A549 (cell line): ENCODE data around the gene IL36B. TPM values are rescaled to one million over a fixed set of nuclear protein-coding genes. Genes with fewer than 3 reads are reported as not detected.

Source experiments
- ATAC-seq, 2 experiments: fragments of 200-7000 bp in 1 of 2; fragments of >200 bp in 1 of 2; cut with Nextera tagmentation in 1 of 2; cut with Tn5 transposase in 1 of 2; 3 replicates each; pipeline versions ENCODE4 v1.8.0 to v1.9.1; 2018 to 2020; ENCODE audit warnings: mild to moderate bottlenecking in 1 of 2, moderate library complexity in 1 of 2
- CTCF ChIA-PET: fragments of 300-600 bp; sonication (Branson Sonifier 250); formaldehyde crosslinking; extraction: SDS; loops from one replicate; lab custom pipeline; 2021; ENCODE audit warnings: antibody characterized with exemption, inconsistent platforms; lab: Yijun Ruan, JAX
- POLR2A ChIA-PET: fragments of 350-600 bp; formaldehyde crosslinking; extraction: SDS; loops from one replicate; lab custom pipeline; 2021; ENCODE audit warnings: antibody characterized with exemption, inconsistent platforms; lab: Yijun Ruan, JAX
- DNase-seq, 2 experiments: peaks; one replicate each; pipeline versions ENCODE4 v3.0.0 to v3.0.0-alpha.2; 2011 to 2016; ENCODE audit warnings: low read depth in 1 of 2, low spot score in 1 of 2
- FAIRE-seq: peaks from 2 replicates; lab custom pipeline; 2011; peaks lifted over from hg19 to GRCh38; lab: Jason Lieb, UNC
- H3K27ac ChIP-seq, 2 experiments: fragments of >200 bp; sonication (Bioruptor Twin); formaldehyde crosslinking; 3 replicates each; pipeline ENCODE4 v1.5.1; 2016 to 2017
- H3K4me1 ChIP-seq: fragments of >200 bp; sonication (Bioruptor Twin); formaldehyde crosslinking; 3 replicates; pipeline ENCODE4 v1.6.1; 2016
- H3K4me2 ChIP-seq: fragments of >200 bp; sonication (Bioruptor Twin); formaldehyde crosslinking; 3 replicates; pipeline ENCODE4 v1.6.1; 2016
- H3K4me3 ChIP-seq: fragments of >200 bp; sonication (Bioruptor Twin); formaldehyde crosslinking; 3 replicates; pipeline ENCODE4 v1.5.1; 2016
- H3K9me3 ChIP-seq: fragments of >200 bp; sonication (Bioruptor Twin); formaldehyde crosslinking; 3 replicates; pipeline ENCODE4 v1.6.1; 2016
- BHLHE40 ChIP-seq: IDR thresholded peaks from 2 replicates; pipeline ENCODE4 v1.6.1; 2012; ENCODE audit warnings: low read depth, low read length, inconsistent platforms
- E2F6 ChIP-seq: IDR thresholded peaks from 2 replicates; pipeline ENCODE4 v1.6.1; 2012; ENCODE audit warnings: low read depth, borderline replicate concordance
- EHMT2 ChIP-seq: fragments of 200-600 bp; sonication (generic); IDR thresholded peaks from 2 replicates; pipeline ENCODE4 v1.6.1; 2016; ENCODE audit warnings: antibody characterized with exemption, low read depth, mild to moderate bottlenecking, moderate library complexity
- FOSL2 ChIP-seq, 2 experiments: fragments of 450-650 bp in 1 of 2; fragments of >200 bp in 1 of 2; sonication (Bioruptor Twin) in 1 of 2; formaldehyde crosslinking; IDR thresholded peaks; 2 replicates each; pipeline versions ENCODE4 v1.5.0 to v1.6.1; 2016 to 2020; ENCODE audit warnings: mild to moderate bottlenecking in 1 of 2, moderate library complexity in 1 of 2
- HDAC2 ChIP-seq: fragments of 200-600 bp; sonication (generic); IDR thresholded peaks from 2 replicates; pipeline ENCODE4 v1.6.1; 2016
- HES2 ChIP-seq: fragments of >200 bp; sonication (Bioruptor Twin); formaldehyde crosslinking; IDR thresholded peaks from 2 replicates; pipeline ENCODE4 v1.6.1; 2016
- HEYL ChIP-seq: fragments of 250-450 bp; sonication (Bioruptor Pico); IDR thresholded peaks from 2 replicates; pipeline ENCODE4 v1.8.0; 2021; ENCODE audit warnings: mild to moderate bottlenecking, moderate library complexity
- HOXA7 ChIP-seq: fragments of 250-450 bp; sonication (Bioruptor Pico); IDR thresholded peaks from 2 replicates; pipeline ENCODE4 v1.5.0; 2020; ENCODE audit warnings: mild to moderate bottlenecking, moderate library complexity
- HOXB13 ChIP-seq: fragments of 250-450 bp; sonication (Bioruptor Pico); IDR thresholded peaks from 2 replicates; pipeline ENCODE4 v1.5.0; 2020; ENCODE audit warnings: low read depth, mild to moderate bottlenecking, moderate library complexity
- MAFK ChIP-seq: fragments of 450-650 bp; IDR thresholded peaks from 2 replicates; pipeline ENCODE4 v1.6.1; 2014; ENCODE audit not compliant: partially characterized antibody
- MYC ChIP-seq: IDR thresholded peaks from 2 replicates; pipeline ENCODE4 v1.6.1; 2012; ENCODE audit warnings: mild to moderate bottlenecking, inconsistent platforms, low read length, improper control_type of control experiment, borderline replicate concordance
- NFE2L2 ChIP-seq: fragments of 150-350 bp; conservative IDR thresholded peaks from 2 replicates; pipeline ENCODE4 v1.6.1; 2014; ENCODE audit warnings: low read length
- PHF8 ChIP-seq: fragments of 200-600 bp; sonication (generic); IDR thresholded peaks from 2 replicates; pipeline ENCODE4 v1.6.1; 2016; ENCODE audit warnings: low read depth, mild to moderate bottlenecking, antibody characterized with exemption, moderate library complexity, borderline replicate concordance
- RAD21 ChIP-seq, 2 experiments: fragments of >200 bp in 1 of 2; sonication (Bioruptor Twin) in 1 of 2; formaldehyde crosslinking in 1 of 2; IDR thresholded peaks in 1 of 2; conservative IDR thresholded peaks in 1 of 2; 2 replicates in 1 of 2; 3 replicates in 1 of 2; pipeline ENCODE4 v1.6.1; 2012 to 2018; ENCODE audit warnings: inconsistent platforms in 1 of 2
- RCOR1 ChIP-seq: fragments of 150-350 bp; IDR thresholded peaks from 2 replicates; pipeline ENCODE4 v1.6.1; 2014; ENCODE audit warnings: antibody characterized with exemption, low read length, low read depth
- REST ChIP-seq: fragments of 200-600 bp; sonication (generic); IDR thresholded peaks from 2 replicates; pipeline ENCODE4 v1.6.1; 2016; ENCODE audit warnings: antibody characterized with exemption, mild to moderate bottlenecking, moderate library complexity
- RFX5 ChIP-seq: fragments of 450-650 bp; IDR thresholded peaks from 2 replicates; pipeline ENCODE4 v1.7.1; 2014; ENCODE audit warnings: antibody characterized with exemption, mild to moderate bottlenecking, moderate library complexity
- RNF2 ChIP-seq: fragments of 200-600 bp; sonication (generic); IDR thresholded peaks from 2 replicates; pipeline ENCODE4 v1.6.1; 2016; ENCODE audit warnings: low read depth, mild to moderate bottlenecking, antibody characterized with exemption, moderate library complexity, borderline replicate concordance
- TP53 ChIP-seq: fragments of 250-450 bp; sonication (Bioruptor Pico); IDR thresholded peaks from 2 replicates; pipeline ENCODE4 v1.5.0; 2021; ENCODE audit warnings: mild to moderate bottlenecking, moderate library complexity
- whole genome bisulfite sequencing: methylation state at CpG from one replicate; pipeline ENCODE4 v1.1.6; 2017; ENCODE audit errors: missing lambda C conversion rate; 5-methylcytosine and 5-hydroxymethylcytosine counted together
- polyA plus RNA-seq, 4 experiments: library from polyadenylated mRNA; depleted of rRNA in 3 of 4; stranded (reverse); fragments of >200 nt; fragmentation: RNase III in 1 of 4; extraction: RNeasy Plus Mini Kit Qiagen cat#74134 plus additional on column Dnase treatment in 1 of 4; gene quantifications; 2 replicates in 3 of 4; 3 replicates in 1 of 4; pipeline ENCODE4 v1.2.3, GENCODE V29; 2011 to 2017

Gene IL36B
- polyA plus RNA-seq, 2 of the 4 experiments (the other 2 are of a cell fraction): not detected

- CTCF ChIA-PET: interaction anchor here (0.8 to 1.4 kb wide), 2 partner anchors 9 to 21 kb away, joined by 3 to 4 read pairs; no protein-coding TSS in a partner anchor
- H3K9me3 ChIP-seq: peaks cover 3% of the 10 kb centered on the region; the same call in 1 of the 3 replicates
- no peak overlapping the region for H3K4me3 ChIP-seq
- DNase-seq: peak in 1 of 2 experiments; percentile 11
- no peak overlapping the region for H3K4me2 ChIP-seq
- no peak for FAIRE-seq
- H3K27ac ChIP-seq: no peak overlapping the region
- no peaks in the 10 kb centered on the region for H3K4me1 ChIP-seq
- ATAC-seq: peak; percentile 47 to 66; a peak in 4 of 6 replicates
- no peak for TF ChIP-seq HES2
- TF ChIP-seq RAD21 (conservative IDR thresholded peaks at IDR 0.05 in 1 of 2, IDR thresholded peaks at IDR 0.05 in 1 of 2): peak in 1 of 2 experiments; percentile 10; a peak in 1 of 5 replicates
- POLR2A ChIA-PET: no interaction called here
- 17% methylated on average over 5 of the region's 5 CpGs for WGBS
Measured at GRCh38 chr2:113041871-113042270, 10.8 kb downstream of the IL36B start.

GRCh38 chr2:113039719-113040118, 12.9 kb downstream of the IL36B start:
- no peak for TF ChIP-seq FOSL2 (IDR thresholded peaks at IDR 0.05)
- TF ChIP-seq FOSL2 (CRISPR knock-in tag; IDR thresholded peaks at IDR 0.05): no peak
- peak; percentile 70 for TF ChIP-seq MAFK
- Histone ChIP-seq H3K27ac (no peak overlapping the region), H3K4me1 (no peaks in the 10 kb centered on the region), H3K4me2 (no peak overlapping the region), H3K4me3 (no peak overlapping the region), H3K9me3 (no peaks in the 10 kb centered on the region)
- no peak for ATAC-seq
- no peak for FAIRE-seq
- 19% methylated on average over 5 of the region's 5 CpGs for WGBS
- DNase-seq: no peak
- POLR2A ChIA-PET: no interaction called here
- CTCF ChIA-PET: no interaction called here

GRCh38 chr2:113039158-113039557, 13.5 kb downstream of the IL36B start:
- no peak overlapping the region for H3K4me2 ChIP-seq
- POLR2A ChIA-PET: no interaction called here
- H3K4me3 ChIP-seq: no peak overlapping the region
- H3K4me1 ChIP-seq: no peaks in the 10 kb centered on the region
- ATAC-seq: no peak
- TF ChIP-seq EHMT2 (no peak), HDAC2 (no peak), BHLHE40 (no peak), RCOR1 (no peak), PHF8 (no peak), REST (no peak), NFE2L2 (no peak), HOXB13 (CRISPR knock-in tag) (no peak), HEYL (CRISPR knock-in tag) (no peak), E2F6 (no peak)
- TF ChIP-seq, all 56 proteins: peak for 0
- DNase-seq: no peak
- no peak for FAIRE-seq
- Histone ChIP-seq H3K27ac (no peak overlapping the region), H3K9me3 (no peaks in the 10 kb centered on the region)
- CTCF ChIA-PET: no interaction called here
- 51% methylated on average over 2 of the region's 2 CpGs for WGBS

GRCh38 chr2:113038291-113038690, 14.4 kb downstream of the IL36B start:
- ChIA-PET CTCF (no interaction called here), POLR2A (no interaction called here)
- no peak for DNase-seq
- FAIRE-seq: no peak
- Histone ChIP-seq H3K4me1 (no peaks in the 10 kb centered on the region), H3K27ac (no peak overlapping the region), H3K4me3 (no peak overlapping the region), H3K9me3 (no peaks in the 10 kb centered on the region), H3K4me2 (no peak overlapping the region)
- ATAC-seq: no peak
- no peak for TF ChIP-seq TP53
- TF ChIP-seq HOXA7 (CRISPR knock-in tag): no peak
- no peak for TF ChIP-seq RFX5
- no peak for TF ChIP-seq HDAC2
- no peak for TF ChIP-seq RNF2
- TF ChIP-seq MYC: no peak
- WGBS: 69% methylated on average over 3 of the region's 3 CpGs
